ENCODE data around the gene USP16.
"Not testable (repeated sequence)": the region's sequence is repeated elsewhere in the genome, so short reads cannot be mapped to it uniquely, and the experiment has no call there.

Gene USP16

DNA sequence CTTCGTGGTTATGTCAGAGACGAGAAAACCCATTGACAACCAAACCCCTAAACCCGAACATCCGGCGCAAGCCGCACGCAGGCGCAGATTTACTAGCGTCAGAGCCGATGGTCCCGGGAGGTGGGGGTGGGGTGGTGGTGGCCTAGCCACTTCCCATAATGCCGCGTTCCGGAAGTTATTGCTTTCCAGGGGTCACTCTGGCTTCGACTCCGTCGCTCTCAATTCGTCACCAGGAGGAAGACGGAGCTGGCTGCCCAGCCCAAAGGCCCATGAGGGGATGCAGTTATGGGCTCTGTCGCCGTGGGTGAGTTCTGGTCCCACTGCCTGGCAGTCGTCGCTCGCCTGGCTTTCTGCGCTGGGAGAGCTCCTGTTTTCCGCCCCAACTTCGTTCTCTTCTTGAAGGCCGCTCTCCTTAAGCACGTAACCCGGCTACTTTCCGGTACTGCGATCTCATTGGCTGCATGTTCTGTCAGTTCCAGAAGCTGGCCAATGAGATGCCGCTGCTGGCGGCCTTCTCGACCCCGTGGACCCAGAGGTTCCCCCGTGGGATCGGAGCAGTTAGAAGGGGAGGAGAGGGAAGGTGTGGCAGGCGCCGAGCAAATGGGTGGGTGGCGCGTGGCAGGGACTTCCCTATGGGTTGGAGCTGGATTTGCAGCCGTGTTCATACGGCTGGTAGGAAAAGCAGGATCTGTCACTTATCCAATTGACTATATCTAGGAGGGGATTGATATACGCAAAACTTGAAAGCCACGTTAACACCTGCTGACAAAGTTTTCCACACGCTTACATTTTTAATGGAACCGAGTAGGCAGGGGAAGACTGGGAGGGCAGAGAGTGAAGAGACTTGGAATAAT is at the start of gene USP16:
USP16 (plus strand) TSS at position 195 of the 854 bp plus-strand sequence. CDS start 3,246 bp downstream, outside the sequence.
- DNase-seq: peak; percentile 91

DNA sequence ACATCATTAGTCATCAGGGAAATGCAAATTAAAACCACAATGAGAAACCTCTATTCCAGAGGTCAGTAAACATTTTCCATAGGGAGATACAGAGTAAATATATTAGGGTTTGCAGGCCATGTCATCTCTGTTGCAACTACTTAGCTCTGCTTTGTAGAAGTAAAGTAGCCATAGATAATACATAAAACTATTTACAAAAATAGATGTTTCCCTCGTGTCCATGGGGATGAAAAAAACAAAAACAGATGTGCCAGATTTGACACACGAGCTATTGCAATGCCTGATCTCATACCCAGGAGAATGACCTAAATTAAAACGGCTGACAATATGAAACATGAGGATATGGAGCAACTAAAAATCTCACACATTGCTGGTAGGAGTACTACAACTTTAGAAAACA is 49.1 kb upstream of the USP16 start:
- no peak for DNase-seq

DNA sequence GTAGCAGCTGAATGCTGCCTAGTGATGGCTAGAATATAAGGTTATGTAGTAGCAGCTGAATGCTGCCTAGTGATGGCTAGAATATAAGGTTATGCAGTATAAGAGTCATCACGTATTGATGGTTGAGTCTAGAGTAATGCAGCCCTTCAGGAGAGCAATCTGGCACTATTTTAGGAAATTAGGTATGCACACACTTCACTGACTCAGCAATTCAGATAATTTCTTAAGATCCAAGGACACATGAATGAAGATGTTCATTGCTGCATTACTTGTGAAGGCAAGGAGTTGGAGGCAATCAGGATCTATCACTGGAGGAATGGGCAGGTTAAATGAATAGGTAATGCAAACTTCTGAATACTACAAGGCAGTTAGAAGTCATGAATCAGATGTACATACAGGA is 45.4 kb upstream of the USP16 start:
- DNase-seq: no peak

DNA sequence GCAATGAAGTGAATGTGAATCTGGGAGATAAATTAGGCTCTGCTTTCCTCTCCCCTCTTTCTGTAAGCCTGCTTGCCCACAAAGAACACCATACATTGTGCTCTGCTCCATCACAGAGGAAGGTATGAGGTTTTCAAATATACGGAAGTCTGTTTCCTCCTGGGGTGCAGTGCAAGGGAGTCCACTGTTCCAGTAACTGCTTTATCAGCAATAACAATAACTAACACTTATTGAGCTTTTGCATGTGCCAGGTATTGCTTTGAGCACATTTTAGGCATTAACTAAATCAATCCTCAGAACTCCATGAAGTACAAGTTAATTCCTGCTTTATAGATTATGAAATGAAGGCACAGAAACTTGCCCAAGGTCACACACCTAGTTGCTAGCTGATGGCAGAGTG is 41.8 kb upstream of the USP16 start:
- no peak for DNase-seq

DNA sequence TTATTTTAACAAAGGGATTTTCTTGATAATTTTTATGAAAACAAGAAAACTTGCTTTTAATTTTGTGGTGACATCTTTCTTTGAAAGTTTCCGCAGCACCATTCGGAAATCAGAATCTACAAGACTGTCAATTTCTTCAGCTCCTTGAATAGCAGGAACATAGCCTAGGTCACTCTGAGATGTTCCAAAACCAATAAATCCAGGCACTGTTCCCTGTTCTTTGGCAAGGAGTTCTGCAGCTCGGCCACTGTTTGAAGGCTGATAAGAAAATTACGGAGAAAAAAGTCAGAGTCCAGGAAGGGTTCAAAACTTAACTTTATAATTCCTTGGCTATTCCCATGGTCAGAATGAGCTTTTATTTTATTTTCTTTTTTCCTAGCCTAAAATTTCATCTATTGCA is 37.8 kb upstream of the USP16 start:
- DNase-seq: no peak

DNA sequence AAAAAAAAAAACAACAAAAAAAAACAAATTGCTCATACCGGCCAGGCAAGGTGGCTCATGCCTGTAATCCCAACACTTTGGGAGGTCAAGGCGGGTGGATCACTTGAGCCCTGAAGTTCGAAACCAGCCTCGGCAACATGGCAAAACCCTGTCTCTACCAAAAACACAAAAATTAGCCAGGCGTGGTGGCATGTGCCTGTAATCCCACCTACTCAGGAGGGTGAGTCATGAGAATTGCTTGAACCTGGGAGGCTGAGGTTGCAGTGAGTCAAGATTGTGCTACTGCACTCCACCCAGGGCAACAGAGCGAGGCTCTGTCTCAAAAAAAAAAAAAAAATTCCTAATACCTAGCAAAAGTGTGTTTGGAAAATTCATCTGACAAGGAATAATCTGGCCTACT is 36.3 kb upstream of the USP16 start:
- DNase-seq: not testable (repeated sequence)

DNA sequence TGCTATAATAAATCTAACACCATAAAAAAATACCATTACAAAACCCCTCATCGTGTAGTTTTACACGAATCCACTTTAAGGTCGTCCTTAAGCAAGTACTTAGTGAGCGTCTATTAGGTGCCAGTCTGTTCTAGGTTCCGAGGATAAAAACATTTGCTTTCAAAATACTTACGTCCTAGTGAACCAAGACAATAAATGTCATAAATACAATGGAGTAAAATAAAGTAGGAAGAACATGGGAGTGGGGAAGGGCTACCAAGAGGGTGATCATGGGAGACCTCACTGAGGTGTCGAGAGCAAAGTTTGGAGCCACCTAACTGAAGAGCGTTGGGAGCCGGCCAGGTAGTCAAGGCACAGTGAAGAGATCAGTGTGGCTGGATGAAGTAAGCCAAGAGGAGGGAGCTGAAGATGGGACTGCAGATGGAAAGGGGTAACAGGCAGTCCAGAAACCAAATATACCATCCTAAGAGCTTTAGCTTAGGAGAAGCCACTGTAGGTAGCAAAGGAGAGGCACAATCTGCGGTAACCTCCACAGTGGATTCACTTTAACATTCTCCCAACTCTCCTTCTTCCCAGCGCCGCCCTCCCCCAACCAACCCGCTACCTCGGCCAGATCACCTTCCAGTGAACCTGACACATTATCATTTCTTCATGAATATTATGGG is 32.5 kb upstream of the USP16 start:
- no peak for DNase-seq

DNA sequence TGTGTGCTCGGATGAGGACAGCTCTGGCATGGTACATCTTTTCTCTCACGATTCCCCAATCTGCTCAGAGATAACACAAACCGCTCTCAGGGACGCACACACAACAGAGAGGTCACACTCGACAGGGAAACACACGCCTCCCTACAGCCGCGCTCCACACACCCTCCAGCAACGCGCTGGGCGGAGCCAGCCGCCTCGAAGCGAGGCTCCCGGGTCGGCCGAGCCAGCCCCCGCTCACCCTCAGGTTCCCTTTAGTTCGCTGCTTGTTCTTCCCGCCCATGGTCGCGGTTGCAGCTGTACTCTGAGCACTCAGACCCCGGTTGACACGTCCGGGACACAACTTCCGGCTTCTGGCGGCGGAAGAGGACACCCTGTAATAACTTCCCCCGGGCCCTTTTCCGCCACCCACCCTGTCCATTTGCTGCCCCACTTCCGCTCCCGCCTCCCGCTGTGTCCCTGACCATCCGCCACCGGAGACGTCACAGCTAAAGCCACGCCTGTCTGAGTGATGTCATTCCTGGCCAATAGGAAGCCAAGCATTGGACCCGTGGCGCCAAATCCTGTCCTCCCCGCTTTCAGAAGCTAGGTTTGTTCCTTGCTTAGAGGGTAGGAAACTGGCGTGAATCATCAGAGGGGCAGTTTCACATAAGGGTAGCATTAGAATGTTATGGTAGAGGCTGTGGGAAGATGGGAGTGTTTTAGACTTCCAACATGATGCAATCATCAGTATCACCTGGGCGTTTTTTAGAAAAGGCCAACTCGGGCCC is 31.8 kb upstream of the USP16 start, which contains the start of gene LTN1:
LTN1 (minus strand) TSS at position 352 of the 767 bp plus-strand sequence; CDS start at position 280, 72 bp downstream.
- peak; percentile 99 for DNase-seq

DNA sequence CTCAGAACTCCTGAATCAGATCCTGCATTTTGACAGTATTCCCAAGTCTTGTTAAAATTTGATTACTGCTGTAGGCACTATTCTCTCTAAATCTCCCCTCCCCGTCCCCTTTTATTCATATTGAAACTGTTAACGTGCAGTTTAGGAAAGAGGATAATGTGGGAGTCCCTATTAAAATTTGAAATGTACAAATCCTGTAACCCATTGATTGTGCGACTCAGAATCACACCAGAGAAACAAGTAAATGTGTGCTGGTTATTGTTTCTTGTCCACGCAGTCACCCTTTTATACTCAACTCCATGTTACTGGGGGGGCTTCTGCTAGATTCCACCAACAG is 31.2 kb upstream of the USP16 start:
- DNase-seq: no peak

DNA sequence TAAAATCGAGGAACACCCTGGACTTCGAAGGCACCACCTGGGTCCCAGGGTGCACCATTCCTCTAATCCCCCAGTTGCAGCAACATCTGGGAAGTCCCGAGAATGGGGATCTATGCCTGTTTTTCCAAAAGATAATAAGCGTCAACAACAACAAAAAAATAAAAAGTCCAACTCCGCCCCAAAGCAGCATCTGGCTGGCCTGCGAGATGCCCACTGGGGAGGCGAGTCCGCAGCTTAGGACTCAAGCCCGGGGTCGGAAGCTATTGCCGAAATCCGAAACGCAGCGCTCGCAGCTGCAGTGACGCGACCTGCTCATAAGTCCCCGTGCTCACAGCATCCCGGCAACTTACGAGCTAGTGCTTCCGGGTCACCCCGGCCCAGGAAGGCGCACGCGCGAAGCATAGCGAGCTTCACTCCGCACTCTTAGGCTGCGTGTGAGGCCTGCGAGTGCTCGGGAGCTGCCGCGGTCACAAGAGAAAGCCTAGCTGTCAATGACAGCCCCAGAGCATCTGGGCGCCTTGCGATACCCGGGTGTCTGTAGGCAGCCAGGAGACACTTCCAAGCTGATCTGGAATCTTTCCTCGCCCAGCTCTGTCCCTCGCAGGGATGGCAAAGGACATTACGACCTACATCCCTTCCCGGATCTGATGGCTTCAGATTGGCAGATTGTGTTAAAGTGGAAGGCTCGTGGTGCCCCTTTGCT is 21.9 kb upstream of the USP16 start:
- peak; percentile 88 for DNase-seq

DNA sequence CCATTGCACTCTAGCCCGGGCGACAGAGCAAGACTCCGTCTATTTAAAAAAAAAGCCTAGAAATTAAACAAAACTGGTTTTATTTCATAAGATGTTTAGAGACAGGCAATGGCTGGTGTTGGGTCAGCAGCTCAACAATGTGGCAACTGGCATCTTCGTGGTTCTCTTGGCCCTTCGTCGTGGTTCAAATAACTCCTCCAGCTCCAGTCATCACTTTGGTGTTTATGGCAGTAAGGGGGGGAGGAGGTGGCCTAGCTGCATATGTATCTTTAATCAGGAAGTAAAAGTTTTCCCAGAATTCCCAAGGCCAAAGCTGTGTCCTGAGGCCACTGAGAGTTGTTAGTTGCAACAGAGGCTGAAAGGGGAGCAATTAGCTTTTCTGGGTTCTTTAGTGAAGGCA is 18.8 kb upstream of the USP16 start:
- DNase-seq: no peak

DNA sequence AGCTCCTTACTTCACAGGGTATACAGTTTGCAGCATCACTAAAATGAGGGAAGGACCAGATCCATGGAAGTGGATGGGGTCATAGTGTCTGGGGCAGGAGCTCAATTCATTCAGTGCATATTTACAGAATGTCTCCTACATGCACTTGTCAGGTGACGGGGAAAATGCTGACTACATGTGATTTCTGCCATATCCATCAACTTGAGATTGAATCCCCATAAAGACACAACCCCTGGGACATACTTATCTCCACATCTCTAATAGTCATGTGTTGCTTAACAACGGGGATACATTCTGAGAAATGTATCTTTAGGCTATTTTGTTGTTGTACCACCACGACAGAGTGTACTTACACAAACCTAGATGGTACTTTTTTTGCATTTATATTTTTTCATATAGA is 17.3 kb upstream of the USP16 start:
- DNase-seq: no peak

DNA sequence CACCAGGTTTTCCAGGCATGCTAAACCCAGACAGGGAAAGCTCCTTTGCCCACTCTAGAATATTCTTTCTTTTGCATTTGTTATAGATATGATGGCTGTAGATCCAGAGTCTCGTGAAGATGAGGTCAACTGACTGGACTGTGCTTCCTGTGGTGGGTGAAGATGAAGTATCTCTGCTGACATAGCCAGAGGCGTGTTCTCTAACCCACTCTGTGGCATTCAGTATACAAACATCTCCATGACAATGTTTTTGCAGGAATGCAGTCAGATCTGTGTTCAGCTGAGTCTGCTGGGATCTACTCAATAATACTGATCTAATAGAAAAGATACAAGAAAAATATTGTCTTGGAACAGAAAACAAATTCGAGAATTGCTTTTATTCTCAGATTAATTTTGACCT is 16.7 kb upstream of the USP16 start:
- no peak for DNase-seq

DNA sequence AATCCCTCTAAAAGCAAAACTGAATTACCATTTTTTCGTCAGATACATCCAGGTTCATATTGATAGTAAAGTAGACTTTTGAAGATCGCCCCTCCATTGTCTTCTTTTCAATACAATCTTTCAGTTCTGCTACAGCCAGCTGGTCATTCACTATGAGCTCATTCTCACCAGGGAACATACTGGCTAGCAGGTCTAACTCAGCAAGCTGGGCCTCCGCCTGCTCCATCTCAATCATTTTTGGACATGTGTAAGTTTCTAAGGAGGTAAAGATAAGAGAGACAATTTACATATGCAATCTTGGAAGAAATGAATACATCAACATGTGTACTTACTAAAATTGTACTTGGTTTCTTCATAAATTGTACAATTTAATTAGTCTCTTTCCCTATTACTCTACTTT is 16.1 kb upstream of the USP16 start:
- DNase-seq: no peak

DNA sequence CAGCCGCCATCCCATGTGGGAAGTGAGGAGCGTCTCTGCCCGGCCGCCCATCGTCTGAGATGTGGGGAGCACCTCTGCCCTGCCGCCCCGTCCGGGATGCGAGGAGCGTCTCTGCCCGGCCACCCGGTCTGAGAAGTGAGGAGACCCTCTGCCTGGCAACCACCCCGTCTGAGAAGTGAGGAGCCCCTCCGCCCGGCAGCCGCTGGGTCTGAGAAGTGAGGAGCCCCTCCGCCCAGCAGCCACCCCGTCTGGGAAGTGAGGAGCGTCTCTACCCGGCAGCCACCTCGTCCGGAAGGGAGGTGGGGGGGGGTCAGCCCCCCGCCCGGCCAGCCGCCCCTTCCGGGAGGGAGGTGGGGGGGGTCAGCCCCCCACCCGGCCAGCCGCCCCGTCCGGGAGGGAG is 13.2 kb upstream of the USP16 start:
- DNase-seq: not testable (repeated sequence)

DNA sequence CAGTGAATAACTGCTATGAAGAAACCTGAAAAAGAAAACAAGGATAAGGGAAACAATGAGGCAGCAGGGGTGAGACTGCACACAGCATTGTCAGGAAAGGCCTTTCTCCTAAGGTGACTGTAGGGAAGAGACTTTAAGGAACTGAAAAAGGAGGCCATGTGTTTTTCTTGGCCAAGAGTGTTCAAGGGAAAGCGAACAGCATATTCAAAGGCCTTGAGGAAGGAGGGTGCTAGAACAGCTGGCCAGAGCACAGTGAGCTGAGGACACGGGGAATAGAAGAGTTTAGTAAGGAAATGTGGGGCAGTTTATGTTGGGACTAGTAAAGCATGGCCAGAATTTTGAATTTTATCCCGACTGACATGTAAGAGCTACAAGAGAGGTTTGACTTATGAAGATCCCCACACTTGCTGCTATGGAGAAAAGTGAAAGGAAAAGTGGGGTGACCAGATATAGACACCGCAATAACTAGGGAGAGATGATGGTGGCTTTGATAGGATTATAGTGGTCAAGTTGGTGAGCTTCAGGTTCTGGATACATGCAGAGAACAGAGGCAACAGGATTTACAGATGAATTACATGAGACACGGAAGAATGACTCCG is 6.7 kb upstream of the USP16 start:
- no peak for DNase-seq

DNA sequence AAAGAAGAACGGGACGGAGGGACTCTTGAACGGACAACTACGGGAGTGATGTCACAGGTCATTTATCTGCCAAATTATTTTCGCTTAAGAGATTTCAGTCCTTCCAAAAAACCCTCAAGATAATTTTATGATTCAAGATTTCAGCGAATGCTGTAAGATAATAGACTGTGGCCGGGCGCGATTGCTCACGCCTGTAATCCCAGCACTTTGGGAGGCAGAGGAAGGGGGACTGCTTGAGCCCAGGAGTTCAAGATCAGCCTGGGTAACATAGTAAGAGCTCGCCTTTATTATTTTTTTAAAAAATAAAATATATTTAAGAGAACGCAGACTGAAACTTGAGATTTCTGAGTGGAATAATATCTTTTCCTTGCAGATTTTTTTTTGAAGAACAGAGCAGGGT is 5.9 kb upstream of the USP16 start:
- DNase-seq: no peak

DNA sequence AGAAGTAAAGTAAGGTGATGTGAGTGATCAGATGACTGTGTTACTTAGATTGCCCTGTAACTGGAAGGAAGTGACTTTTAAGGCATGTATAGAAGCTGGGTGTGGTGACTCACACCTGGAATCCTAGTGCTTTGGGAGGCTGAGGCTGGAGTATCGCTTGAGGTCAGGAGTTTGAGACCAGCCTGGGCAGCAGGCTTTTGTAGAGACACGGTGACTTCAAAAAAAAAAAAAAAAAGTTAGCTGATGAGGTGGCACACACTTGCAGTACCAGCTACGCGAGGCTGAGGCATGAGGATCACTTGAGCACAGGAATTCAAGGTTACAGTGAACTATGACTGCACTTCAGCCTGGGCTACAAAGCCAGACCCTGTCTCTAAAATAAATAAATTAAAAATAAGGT is 2.3 kb upstream of the USP16 start:
- DNase-seq: no peak

DNA sequence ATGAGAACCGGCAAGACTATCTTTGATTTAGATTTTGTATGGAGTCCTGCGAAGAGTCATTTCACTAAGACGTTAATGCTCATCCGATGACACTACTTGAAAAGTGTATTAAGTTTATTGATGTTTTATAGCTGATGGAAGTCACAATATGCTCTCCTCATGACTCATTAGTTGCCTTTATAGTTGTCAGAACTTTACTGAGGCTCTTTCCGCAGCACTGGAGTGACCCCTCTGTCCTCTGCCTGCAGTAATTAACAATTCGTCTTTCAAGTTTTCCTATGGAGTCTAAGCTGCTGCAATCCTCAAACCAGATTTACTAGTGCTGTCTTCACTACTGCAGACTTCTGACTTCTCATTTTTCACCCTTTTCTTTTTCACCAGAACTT is 853 bp downstream of the USP16 start:
- no peak for DNase-seq

DNA sequence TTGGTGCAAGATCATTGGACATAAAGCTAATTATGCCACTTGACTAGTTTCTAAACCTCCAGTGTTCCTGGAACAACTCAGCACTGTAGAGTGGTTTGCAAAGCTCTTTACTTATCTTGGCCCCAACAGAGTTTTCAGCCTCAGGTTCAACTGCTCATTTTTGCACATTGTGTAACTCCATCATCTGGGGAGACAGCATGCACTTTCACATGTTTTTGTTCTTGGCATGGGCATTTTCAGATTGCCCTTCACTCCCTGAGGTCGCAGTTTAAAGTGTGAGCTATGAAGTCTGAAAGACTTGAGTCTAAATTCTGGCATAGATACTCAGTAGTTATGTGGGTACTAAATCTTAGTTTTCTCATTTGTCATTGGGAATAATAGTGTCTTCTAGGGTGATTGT is 5.1 kb downstream of the USP16 start:
- DNase-seq: no peak

DNA sequence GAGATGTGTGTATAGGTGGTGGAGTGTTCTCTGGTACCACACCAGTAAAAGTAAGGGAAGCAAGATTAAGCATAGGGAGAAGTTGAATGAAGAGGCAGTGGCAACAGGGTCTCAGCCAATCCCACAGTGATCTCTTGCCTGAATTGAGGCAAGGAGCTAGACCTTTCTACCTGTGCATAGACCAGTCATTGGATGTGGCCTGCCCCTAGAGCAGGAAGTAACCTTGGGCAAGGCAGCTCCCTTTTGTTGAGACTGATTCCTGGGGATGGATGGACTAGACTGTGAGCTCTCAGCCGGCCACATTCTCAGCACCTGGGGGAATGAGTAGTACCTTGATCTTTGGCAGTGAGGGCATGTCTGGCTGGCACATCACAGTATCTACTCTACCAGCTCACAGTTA is 6.4 kb downstream of the USP16 start:
- no peak for DNase-seq

DNA sequence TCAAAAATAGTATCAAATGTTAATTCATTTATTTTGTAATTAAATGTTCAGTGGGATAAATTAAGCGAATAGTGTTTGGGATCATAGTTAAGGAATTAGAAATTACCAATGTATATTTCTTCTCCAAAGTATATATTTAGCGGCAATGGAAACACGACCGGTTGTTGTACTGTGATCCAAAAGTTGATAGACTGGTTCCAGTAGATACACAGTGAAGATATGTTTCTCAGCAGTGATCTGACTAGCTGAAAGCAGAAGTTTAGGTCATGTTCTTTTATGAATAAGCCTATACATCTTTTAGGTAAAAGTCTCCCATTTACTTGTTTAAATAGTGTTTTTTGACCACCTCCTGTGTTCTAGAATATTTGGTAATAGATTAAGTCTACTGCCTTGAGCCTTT is 8.8 kb downstream of the USP16 start:
- no peak for DNase-seq

DNA sequence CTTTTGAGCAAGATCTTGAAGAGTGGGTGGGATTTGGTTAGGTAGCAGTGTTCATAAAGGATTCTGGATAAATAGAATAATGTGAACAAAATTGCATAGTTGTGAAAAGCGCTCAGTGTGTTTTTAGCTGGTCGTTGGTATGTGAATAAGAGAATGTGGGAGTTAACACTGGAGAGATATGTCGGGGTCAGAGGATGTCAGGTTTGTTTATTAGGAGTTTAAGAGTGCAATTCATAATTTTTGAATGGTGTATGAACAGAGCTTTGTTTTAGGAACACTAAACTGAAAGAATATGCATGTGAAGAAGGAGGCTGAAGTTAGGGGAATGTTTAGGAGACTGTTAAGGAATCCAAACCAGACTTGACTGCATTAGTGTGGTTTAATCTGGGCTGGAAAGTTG is 9.4 kb downstream of the USP16 start:
- DNase-seq: no peak

All from activated T-cell treated with anti-CD3 and anti-CD28 coated beads for 4 hours (primary cell).